IMR-90 (cell line): ENCODE results near the gene C11orf65. TPM values are rescaled to one million over a fixed set of nuclear protein-coding genes. Genes with fewer than 3 reads are reported as not detected.

Source experiments
- ATAC-seq: fragments of 200-7000 bp; cut with Tn5 transposase; 2 replicates; pipeline ENCODE4 v1.9.1; 2020; ENCODE audit warnings: low read depth, mild to moderate bottlenecking, moderate library complexity
- BruUV-seq: library from RNA; stranded (reverse); fragments of 400-500 nt; replicated peaks from 2 replicates; lab custom pipeline; 2021; lab: Mats Ljungman, UMichigan
- CTCF ChIA-PET: fragments of 300-600 bp; formaldehyde crosslinking; extraction: SDS; loops from one replicate; lab custom pipeline; 2021; ENCODE audit warnings: antibody characterized with exemption; lab: Yijun Ruan, JAX
- POLR2A ChIA-PET: fragments of 300-600 bp; sonication (Branson Sonifier 250); formaldehyde crosslinking; loops from one replicate; lab custom pipeline; 2022; ENCODE audit warnings: antibody characterized with exemption; ENCODE audit not compliant: unreplicated experiment; lab: Charles Lee
- DNase-seq: peaks from one replicate; pipeline ENCODE4 v3.0.0; 2013
- H2AFZ ChIP-seq: replicated peaks from 2 replicates; pipeline ENCODE3; 2013; ENCODE audit warnings: low read length, mild to moderate bottlenecking; ENCODE audit not compliant: poor library complexity
- H2AK5ac ChIP-seq: 2 replicates; pipeline ENCODE4 v1.6.1; 2013; ENCODE audit warnings: low read depth, low read length, inconsistent platforms
- H2AK9ac ChIP-seq: replicated peaks from 2 replicates; pipeline ENCODE3; 2013; ENCODE audit warnings: mild to moderate bottlenecking, low read depth, low read length, moderate library complexity; ENCODE audit not compliant: poor library complexity
- H2BK120ac ChIP-seq: 2 replicates; pipeline ENCODE4 v1.6.1; 2013; ENCODE audit warnings: low read depth, low read length, inconsistent platforms
- H2BK15ac ChIP-seq: 3 replicates; pipeline ENCODE4 v1.6.1; 2013; ENCODE audit warnings: low read depth, low read length, inconsistent platforms
- H2BK20ac ChIP-seq: 2 replicates; pipeline ENCODE4 v1.6.1; 2013; ENCODE audit warnings: low read depth, mild to moderate bottlenecking, inconsistent platforms, low read length, moderate library complexity
- H2BK5ac ChIP-seq: 2 replicates; pipeline ENCODE4 v1.6.1; 2013; ENCODE audit warnings: mild to moderate bottlenecking, low read depth, low read length, inconsistent platforms; ENCODE audit not compliant: poor library complexity, severe bottlenecking
- H3K14ac ChIP-seq: replicated peaks from 2 replicates; pipeline ENCODE4 v1.6.1; 2013; ENCODE audit warnings: low read depth, low read length, inconsistent platforms
- H3K18ac ChIP-seq: 2 replicates; pipeline ENCODE4 v1.6.1; 2013; ENCODE audit warnings: low read depth, low read length, control low read depth
- H3K23ac ChIP-seq: 2 replicates; pipeline ENCODE4 v1.6.1; 2013; ENCODE audit warnings: low read depth, low read length, inconsistent platforms
- H3K27ac ChIP-seq: 2 replicates; pipeline ENCODE4 v1.5.1; 2013; ENCODE audit warnings: mild to moderate bottlenecking, control low read depth, low read length; ENCODE audit not compliant: insufficient read depth
- H3K27me3 ChIP-seq: 2 replicates; pipeline ENCODE4 v1.6.1; 2013; ENCODE audit warnings: low read length; ENCODE audit not compliant: control insufficient read depth, insufficient read depth
- H3K36me3 ChIP-seq: 2 replicates; pipeline ENCODE4 v1.6.1; 2013; ENCODE audit warnings: low read length, mixed read lengths; ENCODE audit not compliant: control insufficient read depth, insufficient read depth
- H3K4ac ChIP-seq: 2 replicates; pipeline ENCODE4 v1.6.1; 2013; ENCODE audit warnings: low read depth, low read length, inconsistent platforms
- H3K4me1 ChIP-seq: 2 replicates; pipeline ENCODE4 v1.6.1; 2013; ENCODE audit warnings: low read length, mixed read lengths; ENCODE audit not compliant: control insufficient read depth, insufficient read depth
- H3K4me2 ChIP-seq: 2 replicates; pipeline ENCODE4 v1.6.1; 2013; ENCODE audit warnings: low read depth, mild to moderate bottlenecking, control low read depth, low read length, moderate library complexity
- H3K4me3 ChIP-seq: 2 replicates; pipeline ENCODE4 v1.5.1; 2013; ENCODE audit warnings: low read depth, mild to moderate bottlenecking, control low read depth, low read length, moderate library complexity; ENCODE audit not compliant: insufficient read depth
- H3K56ac ChIP-seq: 2 replicates; pipeline ENCODE4 v1.6.1; 2013; ENCODE audit warnings: low read length, inconsistent platforms; ENCODE audit not compliant: insufficient read depth; ENCODE audit errors: extremely low read depth
- H3K79me1 ChIP-seq, 2 experiments: 2 replicates each; pipeline ENCODE4 v1.6.1; 2013; ENCODE audit warnings: low read length in 2 of 2, inconsistent platforms in 1 of 2, low read depth in 1 of 2
- H3K9ac ChIP-seq: 2 replicates; pipeline ENCODE4 v1.6.1; 2013; ENCODE audit warnings: low read depth, low read length, control low read depth
- H3K9me1 ChIP-seq: 2 replicates; pipeline ENCODE4 v1.6.1; 2013; ENCODE audit warnings: low read length, inconsistent platforms; ENCODE audit not compliant: insufficient read depth
- H3K9me3 ChIP-seq: 2 replicates; pipeline ENCODE4 v1.6.1; 2013; ENCODE audit warnings: low read length; ENCODE audit not compliant: control insufficient read depth, insufficient read depth
- H4K20me1 ChIP-seq: 2 replicates; pipeline ENCODE4 v1.6.1; 2013; ENCODE audit warnings: low read length, inconsistent platforms; ENCODE audit not compliant: insufficient read depth
- H4K5ac ChIP-seq: 2 replicates; pipeline ENCODE4 v1.6.1; 2013; ENCODE audit warnings: mild to moderate bottlenecking, low read depth, low read length, control low read depth
- H4K8ac ChIP-seq, 2 experiments: 2 replicates each; pipeline ENCODE4 v1.6.1; 2013; ENCODE audit warnings: low read depth in 2 of 2, low read length in 2 of 2, control low read depth in 1 of 2, inconsistent platforms in 1 of 2
- H4K91ac ChIP-seq: 2 replicates; pipeline ENCODE4 v1.6.1; 2013; ENCODE audit warnings: low read depth, low read length, inconsistent platforms; ENCODE audit not compliant: insufficient read depth
- CEBPB ChIP-seq: IDR thresholded peaks from 2 replicates; pipeline ENCODE4 v1.6.1; 2012; ENCODE audit warnings: low read depth, low read length, improper control_type of control experiment
- CHD1 ChIP-seq: IDR thresholded peaks from 2 replicates; pipeline ENCODE4 v1.6.1; 2012; ENCODE audit warnings: low read depth, low read length, improper control_type of control experiment
- FOS ChIP-seq: fragments of 150-350 bp; IDR thresholded peaks from 2 replicates; pipeline ENCODE4 v1.6.1; 2016; ENCODE audit warnings: low read depth, low read length
- MAFK ChIP-seq: IDR thresholded peaks from 2 replicates; pipeline ENCODE4 v1.6.1; 2012; ENCODE audit warnings: low read depth, low read length, improper control_type of control experiment
- MAZ ChIP-seq: IDR thresholded peaks from 2 replicates; pipeline ENCODE4 v1.6.1; 2012; ENCODE audit warnings: low read depth, mild to moderate bottlenecking, low read length, improper control_type of control experiment, moderate library complexity, borderline replicate concordance
- NFE2L2 ChIP-seq: fragments of 150-350 bp; IDR thresholded peaks from 2 replicates; pipeline ENCODE4 v1.6.1; 2016; ENCODE audit warnings: low read depth, mild to moderate bottlenecking, low read length
- POLR2A ChIP-seq: IDR thresholded peaks from 2 replicates; pipeline ENCODE4 v1.6.1; 2012; ENCODE audit warnings: mild to moderate bottlenecking, low read depth, low read length
- RAD21 ChIP-seq: IDR thresholded peaks from 2 replicates; pipeline ENCODE4 v1.6.1; 2012; ENCODE audit warnings: low read length, improper control_type of control experiment
- RCOR1 ChIP-seq: IDR thresholded peaks from 2 replicates; pipeline ENCODE4 v1.6.1; 2012; ENCODE audit warnings: mild to moderate bottlenecking, low read length, improper control_type of control experiment; ENCODE audit not compliant: insufficient replicate concordance
- SMC3 ChIP-seq: fragments of 150-350 bp; IDR thresholded peaks from 2 replicates; pipeline ENCODE4 v1.6.1; 2016; ENCODE audit warnings: low read depth, mild to moderate bottlenecking, antibody characterized with exemption, low read length, moderate library complexity
- WGBS, 2 experiments: methylation state at CpG; one replicate each; pipeline versions ENCODE4 v1.1.5 to v1.1.7; 2013; ENCODE audit warnings: missing lambda C conversion rate in 2 of 2; ENCODE audit not compliant: insufficient read length in 1 of 2; ENCODE audit errors: extremely low coverage in 2 of 2; 5-methylcytosine and 5-hydroxymethylcytosine counted together
- dilution Hi-C: fragments of 300-500 bp; cut with HindIII; formaldehyde crosslinking; loops from one replicate; pipeline ENCODE4 v1.14.3; 2018; ENCODE audit warnings: low sequenced_read_pairs; ENCODE audit not compliant: unreplicated experiment
- in situ Hi-C: fragments of 300-500 bp; cut with MboI; formaldehyde crosslinking; loops from 3 replicates; pipeline ENCODE4 v1.14.3; 2019; ENCODE audit warnings: low sequenced_read_pairs, inconsistent platforms, mixed read lengths
- intact Hi-C: fragments of 100-400 bp; cut with micrococcal nuclease; formaldehyde crosslinking; loops from 2 replicates; pipeline ENCODE4 v1.10.0; 2022
- polyA plus RNA-seq, 3 experiments: library from polyadenylated mRNA; depleted of rRNA; stranded (reverse); fragments of >200 nt; gene quantifications; 2 replicates each; pipeline ENCODE4 v1.2.3, GENCODE V29; 2012; ENCODE audit warnings: low replicate concordance in 1 of 3
- total RNA-seq: library from RNA; depleted of rRNA; stranded (reverse); fragments of >200 nt; gene quantifications from 2 replicates; pipeline ENCODE4 v1.2.3, GENCODE V29; 2012
- TF ChIP-seq, protein P1 (sequence below): fragments of 150-350 bp; IDR thresholded peaks from 2 replicates; pipeline ENCODE4 v1.6.1; 2017; ENCODE audit warnings: mild to moderate bottlenecking, antibody characterized with exemption, low read length, low read depth
- TF ChIP-seq, protein P2 (sequence below): conservative IDR thresholded peaks from 2 replicates; pipeline ENCODE4 v1.5.1; 2012; ENCODE audit warnings: mild to moderate bottlenecking, low read depth, low read length, improper control_type of control experiment
- TF ChIP-seq, protein P3 (sequence below): fragments of 150-350 bp; IDR thresholded peaks from 2 replicates; pipeline ENCODE4 v1.6.1; 2016; ENCODE audit warnings: low read depth, mild to moderate bottlenecking, low read length, moderate library complexity, borderline replicate concordance

The C11orf65 gene
- total and polyA plus RNA-seq, 2 of the 4 experiments (the other 2 are of a cell fraction) = 0.12 to 0.18 TPM

DNA sequence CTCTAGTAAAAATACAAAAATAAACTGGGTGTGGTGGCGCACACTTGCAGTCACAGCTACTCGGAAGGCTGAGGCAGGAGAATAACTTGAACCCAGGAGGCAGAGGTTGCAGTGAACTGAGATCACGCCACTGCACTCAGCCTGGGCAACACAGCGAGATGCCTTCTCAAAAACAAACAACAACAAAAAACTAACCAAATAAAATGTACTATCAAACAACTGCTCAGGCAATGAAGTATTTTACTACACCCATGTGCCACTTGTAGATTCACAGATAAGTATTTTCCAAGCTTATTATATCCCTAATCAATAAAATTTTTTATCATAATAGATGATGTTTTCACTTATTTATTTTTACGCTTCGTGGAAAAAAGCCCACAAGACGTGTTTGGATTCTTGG lies 924 bp downstream of the C11orf65 start:
- intact Hi-C loops = loop anchor here (5.0 to 10.0 kb wide), 3 partner anchors 99 to 242 kb away; partner anchors contain the start of genes ATM and NPAT
- Histone ChIP-seq H3K4me2 (peak overlapping the region; percentile 83), H4K91ac (no peak overlapping the region; the same call in 1 of the 2 replicates), H3K14ac (peak overlapping the region; percentile 95; the same call in 1 of the 2 replicates), H3K4me3 (peak overlapping the region; percentile 83), H3K9me1 (no peaks in the 10 kb centered on the region), H3K79me1 (no peaks in the 10 kb centered on the region), H3K23ac (peak overlapping the region; percentile 91; the same call in 1 of the 2 replicates), H2AK5ac (no peak overlapping the region), H3K4me1 (peaks cover 2% of the 10 kb centered on the region; the same call in 1 of the 2 replicates), H2BK120ac (no peak overlapping the region), H4K8ac (peak overlapping the region; percentile 91 to 93), H2BK5ac (peak overlapping the region; percentile 84), H2AFZ (no peak overlapping the region), H3K36me3 (no peaks in the 10 kb centered on the region), H2BK20ac (no peak overlapping the region), H3K56ac (no peak overlapping the region), H3K27me3 (no peaks in the 10 kb centered on the region), H3K18ac (no peak overlapping the region), H2BK15ac (no peak overlapping the region), H2AK9ac (no peak overlapping the region), H4K20me1 (no peaks in the 10 kb centered on the region), H3K4ac (no peak overlapping the region), H4K5ac (peak overlapping the region; percentile 98), H3K9ac (peak overlapping the region; percentile 97), H3K9me3 (no peaks in the 10 kb centered on the region), H3K27ac (peak overlapping the region; percentile 34; the same call in 1 of the 2 replicates)
- dilution Hi-C loops = no loop called here
- in situ Hi-C loops = no loop called here
- BruUV-seq = no TSS peak
- WGBS, 2 experiments = 95% methylated on average over 3 of the region's 7 CpGs; no CpG with 5 or more reads in 1 of the 2 experiments
- ATAC-seq (no peak), DNase-seq (no peak)
- POLR2A ChIA-PET = no interaction called here
- CTCF ChIA-PET = no interaction called here
- TF ChIP-seq FOS (no peak), CEBPB (no peak), RCOR1 (no peak), SMC3 (no peak), POLR2A (no peak), RAD21 (no peak), MAZ (no peak), MAFK (no peak), CHD1 (no peak), NFE2L2 (no peak)
- TF ChIP-seq, protein P1, sequence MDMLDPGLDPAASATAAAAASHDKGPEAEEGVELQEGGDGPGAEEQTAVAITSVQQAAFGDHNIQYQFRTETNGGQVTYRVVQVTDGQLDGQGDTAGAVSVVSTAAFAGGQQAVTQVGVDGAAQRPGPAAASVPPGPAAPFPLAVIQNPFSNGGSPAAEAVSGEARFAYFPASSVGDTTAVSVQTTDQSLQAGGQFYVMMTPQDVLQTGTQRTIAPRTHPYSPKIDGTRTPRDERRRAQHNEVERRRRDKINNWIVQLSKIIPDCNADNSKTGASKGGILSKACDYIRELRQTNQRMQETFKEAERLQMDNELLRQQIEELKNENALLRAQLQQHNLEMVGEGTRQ = no peak
- TF ChIP-seq, protein P2, sequence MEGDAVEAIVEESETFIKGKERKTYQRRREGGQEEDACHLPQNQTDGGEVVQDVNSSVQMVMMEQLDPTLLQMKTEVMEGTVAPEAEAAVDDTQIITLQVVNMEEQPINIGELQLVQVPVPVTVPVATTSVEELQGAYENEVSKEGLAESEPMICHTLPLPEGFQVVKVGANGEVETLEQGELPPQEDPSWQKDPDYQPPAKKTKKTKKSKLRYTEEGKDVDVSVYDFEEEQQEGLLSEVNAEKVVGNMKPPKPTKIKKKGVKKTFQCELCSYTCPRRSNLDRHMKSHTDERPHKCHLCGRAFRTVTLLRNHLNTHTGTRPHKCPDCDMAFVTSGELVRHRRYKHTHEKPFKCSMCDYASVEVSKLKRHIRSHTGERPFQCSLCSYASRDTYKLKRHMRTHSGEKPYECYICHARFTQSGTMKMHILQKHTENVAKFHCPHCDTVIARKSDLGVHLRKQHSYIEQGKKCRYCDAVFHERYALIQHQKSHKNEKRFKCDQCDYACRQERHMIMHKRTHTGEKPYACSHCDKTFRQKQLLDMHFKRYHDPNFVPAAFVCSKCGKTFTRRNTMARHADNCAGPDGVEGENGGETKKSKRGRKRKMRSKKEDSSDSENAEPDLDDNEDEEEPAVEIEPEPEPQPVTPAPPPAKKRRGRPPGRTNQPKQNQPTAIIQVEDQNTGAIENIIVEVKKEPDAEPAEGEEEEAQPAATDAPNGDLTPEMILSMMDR = no peak
- TF ChIP-seq, protein P3, sequence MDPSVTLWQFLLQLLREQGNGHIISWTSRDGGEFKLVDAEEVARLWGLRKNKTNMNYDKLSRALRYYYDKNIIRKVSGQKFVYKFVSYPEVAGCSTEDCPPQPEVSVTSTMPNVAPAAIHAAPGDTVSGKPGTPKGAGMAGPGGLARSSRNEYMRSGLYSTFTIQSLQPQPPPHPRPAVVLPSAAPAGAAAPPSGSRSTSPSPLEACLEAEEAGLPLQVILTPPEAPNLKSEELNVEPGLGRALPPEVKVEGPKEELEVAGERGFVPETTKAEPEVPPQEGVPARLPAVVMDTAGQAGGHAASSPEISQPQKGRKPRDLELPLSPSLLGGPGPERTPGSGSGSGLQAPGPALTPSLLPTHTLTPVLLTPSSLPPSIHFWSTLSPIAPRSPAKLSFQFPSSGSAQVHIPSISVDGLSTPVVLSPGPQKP = no peak
